ENCODE measurements around the gene PITX1.

Gene PITX1

DNA sequence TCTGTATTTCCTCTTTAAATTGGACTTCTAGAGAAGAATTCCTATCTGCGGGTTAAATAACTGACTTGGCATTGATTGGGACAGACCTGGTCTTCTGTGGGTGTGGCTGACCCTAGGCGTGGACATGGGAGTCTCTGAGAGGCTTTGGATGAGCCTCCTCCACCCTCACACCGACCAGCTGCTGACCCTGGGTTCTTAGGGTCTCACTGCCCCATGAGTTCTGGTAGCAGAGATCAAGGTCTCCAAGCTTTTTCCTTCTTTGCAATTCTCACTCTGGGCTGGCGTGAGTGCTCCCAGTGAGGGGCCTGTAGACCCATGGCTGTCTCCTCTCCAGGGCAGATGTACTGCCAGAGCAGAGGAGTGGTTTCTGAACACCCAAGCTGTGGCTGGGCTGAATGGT is 41.6 kb upstream of the PITX1 start:
- TF ChIP-seq, protein P1, sequence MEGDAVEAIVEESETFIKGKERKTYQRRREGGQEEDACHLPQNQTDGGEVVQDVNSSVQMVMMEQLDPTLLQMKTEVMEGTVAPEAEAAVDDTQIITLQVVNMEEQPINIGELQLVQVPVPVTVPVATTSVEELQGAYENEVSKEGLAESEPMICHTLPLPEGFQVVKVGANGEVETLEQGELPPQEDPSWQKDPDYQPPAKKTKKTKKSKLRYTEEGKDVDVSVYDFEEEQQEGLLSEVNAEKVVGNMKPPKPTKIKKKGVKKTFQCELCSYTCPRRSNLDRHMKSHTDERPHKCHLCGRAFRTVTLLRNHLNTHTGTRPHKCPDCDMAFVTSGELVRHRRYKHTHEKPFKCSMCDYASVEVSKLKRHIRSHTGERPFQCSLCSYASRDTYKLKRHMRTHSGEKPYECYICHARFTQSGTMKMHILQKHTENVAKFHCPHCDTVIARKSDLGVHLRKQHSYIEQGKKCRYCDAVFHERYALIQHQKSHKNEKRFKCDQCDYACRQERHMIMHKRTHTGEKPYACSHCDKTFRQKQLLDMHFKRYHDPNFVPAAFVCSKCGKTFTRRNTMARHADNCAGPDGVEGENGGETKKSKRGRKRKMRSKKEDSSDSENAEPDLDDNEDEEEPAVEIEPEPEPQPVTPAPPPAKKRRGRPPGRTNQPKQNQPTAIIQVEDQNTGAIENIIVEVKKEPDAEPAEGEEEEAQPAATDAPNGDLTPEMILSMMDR (IDR thresholded peaks at IDR 0.05; ENCODE audit: insufficient read depth, low read length, poor library complexity, severe bottlenecking): no peak
- TF ChIP-seq EZH2phosphoT487 (conservative IDR thresholded peaks at IDR 0.05; ENCODE audit: low read length): no peak
- Histone ChIP-seq H3K9ac (ENCODE audit: low read length) (no peak overlapping the region), H3F3A (ENCODE audit: insufficient read depth) (no peaks in the 10 kb centered on the region)

DNA sequence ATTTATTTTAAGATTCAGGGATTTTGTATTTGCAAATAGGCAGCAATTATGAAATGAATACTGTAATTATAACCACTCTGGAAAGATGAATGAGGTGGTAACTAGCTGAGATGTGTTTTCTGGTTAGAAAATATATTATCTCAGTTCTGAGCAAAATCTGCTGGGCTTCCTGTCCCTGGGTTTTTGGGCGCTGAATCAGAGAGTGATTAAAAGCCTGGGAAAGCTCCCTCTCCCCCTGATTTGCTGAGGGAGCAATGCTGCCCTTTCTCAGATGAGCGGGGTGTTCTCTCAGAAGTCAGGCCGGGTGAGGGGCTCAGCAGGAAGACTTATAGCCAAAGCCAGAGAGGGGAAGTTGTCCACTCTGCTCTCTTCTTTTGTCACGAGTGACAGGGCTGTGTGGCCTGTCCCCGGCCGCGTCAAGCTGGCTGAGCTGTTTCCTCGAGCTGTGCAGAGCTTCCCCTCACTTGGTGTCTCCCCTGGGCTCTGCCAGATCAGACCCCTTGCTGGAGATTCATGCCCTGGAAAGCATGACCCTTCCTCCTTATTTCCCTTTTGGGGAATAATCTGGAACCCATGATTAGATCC is 39.8 kb upstream of the PITX1 start:
- no peaks in the 10 kb centered on the region for H4K20me1 ChIP-seq (ENCODE audit: low read depth, low read length)
- H3K9ac ChIP-seq (ENCODE audit: low read length): no peak overlapping the region
- no peaks in the 10 kb centered on the region for H3K9me2 ChIP-seq (replicated peaks; ENCODE audit: insufficient read depth, low read length)
- no peak overlapping the region for H3K27ac ChIP-seq (ENCODE audit: low read depth, low read length)
- H3K79me2 ChIP-seq (ENCODE audit: insufficient read depth, low read length): no peaks in the 10 kb centered on the region
- no peak for TF ChIP-seq EZH2phosphoT487 (conservative IDR thresholded peaks at IDR 0.05; ENCODE audit: low read length)
- TF ChIP-seq, protein P1 (IDR thresholded peaks at IDR 0.05; ENCODE audit: insufficient read depth, low read length, poor library complexity, severe bottlenecking): no peak
- H3K36me3 ChIP-seq (ENCODE audit: low read length): no peaks in the 10 kb centered on the region
- H3K27me3 ChIP-seq (ENCODE audit: low read length): no peaks in the 10 kb centered on the region
- no peaks in the 10 kb centered on the region for H3K9me3 ChIP-seq (ENCODE audit: insufficient read depth, low read length)
- H2AFZ ChIP-seq (ENCODE audit: low read depth, low read length, severe bottlenecking): no peak overlapping the region
- no peaks in the 10 kb centered on the region for H3F3A ChIP-seq (ENCODE audit: insufficient read depth)
- no peak overlapping the region for H3K4me3 ChIP-seq (ENCODE audit: insufficient read depth, low read length, poor library complexity, severe bottlenecking)
- no peak overlapping the region for H3K4me2 ChIP-seq (ENCODE audit: low read depth, low read length, poor library complexity, severe bottlenecking)

More for the DNA sequence above, 41.6 kb upstream of the PITX1 start:
- Histone ChIP-seq H3K27ac (ENCODE audit: low read depth, low read length) (no peak overlapping the region), H3K9me3 (ENCODE audit: insufficient read depth, low read length) (0 out of 2 replicates have a peak, but pooled peaks cover under 1% of the 10 kb centered on the region), H3K4me3 (ENCODE audit: insufficient read depth, low read length, poor library complexity, severe bottlenecking) (no peak overlapping the region), H3K79me2 (ENCODE audit: insufficient read depth, low read length) (no peaks in the 10 kb centered on the region), H3K27me3 (ENCODE audit: low read length) (no peaks in the 10 kb centered on the region), H4K20me1 (ENCODE audit: low read depth, low read length) (no peaks in the 10 kb centered on the region), H3K9me2 (replicated peaks; ENCODE audit: insufficient read depth, low read length) (no peaks in the 10 kb centered on the region), H3K36me3 (ENCODE audit: low read length) (no peaks in the 10 kb centered on the region), H3K4me2 (ENCODE audit: low read depth, low read length, poor library complexity, severe bottlenecking) (no peak overlapping the region), H2AFZ (ENCODE audit: low read depth, low read length, severe bottlenecking) (no peak overlapping the region)

DNA sequence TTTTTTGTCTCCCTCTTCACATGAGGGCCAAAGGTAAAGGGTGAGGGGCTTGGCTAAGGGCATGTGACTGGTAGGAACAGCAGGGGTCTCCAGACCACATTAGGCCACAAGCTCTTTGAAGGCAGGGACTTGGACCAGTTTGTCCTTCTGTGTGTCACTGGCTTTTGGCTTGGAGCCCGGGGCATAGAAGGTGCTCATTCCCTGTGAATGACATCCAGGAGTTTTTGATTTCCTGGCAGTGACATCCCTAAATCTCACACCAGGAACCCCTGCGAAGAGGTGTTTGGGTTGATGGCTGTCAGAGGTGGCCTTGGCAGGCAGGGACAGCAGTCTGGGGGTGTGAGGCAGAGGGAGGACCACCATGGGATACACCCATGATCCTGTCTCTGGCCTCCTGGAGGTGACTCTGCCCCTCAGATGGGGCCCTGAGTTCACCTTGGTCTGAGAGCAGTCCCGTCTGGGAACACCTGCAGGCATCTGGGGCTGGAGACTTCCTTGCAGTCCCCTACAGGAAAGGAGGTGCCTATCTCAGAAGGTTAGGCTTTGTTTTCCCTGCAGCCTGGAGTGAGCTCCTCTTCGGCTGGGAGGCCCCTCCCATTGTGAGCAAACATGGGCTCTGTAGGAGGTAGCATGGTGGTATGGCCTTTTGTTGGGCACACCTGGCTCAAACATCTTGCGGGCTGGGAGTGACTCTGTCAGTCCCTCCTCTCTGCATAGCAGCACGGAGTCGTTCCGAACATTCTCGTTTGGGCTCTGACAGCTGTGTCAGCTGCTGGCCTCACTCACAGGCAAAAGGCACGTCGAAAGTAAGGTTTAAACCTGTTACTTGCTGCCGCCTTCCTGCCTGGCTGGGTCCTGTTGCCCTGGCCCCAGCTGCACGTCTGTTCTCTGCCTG is 38.6 kb upstream of the PITX1 start:
- H3K9me2 ChIP-seq (replicated peaks; ENCODE audit: insufficient read depth, low read length): no peaks in the 10 kb centered on the region
- no peak overlapping the region for H3K27ac ChIP-seq (ENCODE audit: low read depth, low read length)
- no peaks in the 10 kb centered on the region for H3K9me3 ChIP-seq (ENCODE audit: insufficient read depth, low read length)
- H3K4me2 ChIP-seq (ENCODE audit: low read depth, low read length, poor library complexity, severe bottlenecking): no peak overlapping the region
- no peak overlapping the region for H3K9ac ChIP-seq (ENCODE audit: low read length)
- no peaks in the 10 kb centered on the region for H3K36me3 ChIP-seq (ENCODE audit: low read length)
- H3K4me3 ChIP-seq (ENCODE audit: insufficient read depth, low read length, poor library complexity, severe bottlenecking): no peak overlapping the region
- H3K79me2 ChIP-seq (ENCODE audit: insufficient read depth, low read length): no peaks in the 10 kb centered on the region
- no peaks in the 10 kb centered on the region for H4K20me1 ChIP-seq (ENCODE audit: low read depth, low read length)
- H3K27me3 ChIP-seq (ENCODE audit: low read length): no peaks in the 10 kb centered on the region
- no peak overlapping the region for H2AFZ ChIP-seq (ENCODE audit: low read depth, low read length, severe bottlenecking)
- TF ChIP-seq EZH2phosphoT487 (conservative IDR thresholded peaks at IDR 0.05; ENCODE audit: low read length): no peak
- TF ChIP-seq, protein P1 (IDR thresholded peaks at IDR 0.05; ENCODE audit: insufficient read depth, low read length, poor library complexity, severe bottlenecking): no peak
- H3F3A ChIP-seq (ENCODE audit: insufficient read depth): no peaks in the 10 kb centered on the region
